Measurements from ENCODE around the gene ACVR2A.

DNA sequence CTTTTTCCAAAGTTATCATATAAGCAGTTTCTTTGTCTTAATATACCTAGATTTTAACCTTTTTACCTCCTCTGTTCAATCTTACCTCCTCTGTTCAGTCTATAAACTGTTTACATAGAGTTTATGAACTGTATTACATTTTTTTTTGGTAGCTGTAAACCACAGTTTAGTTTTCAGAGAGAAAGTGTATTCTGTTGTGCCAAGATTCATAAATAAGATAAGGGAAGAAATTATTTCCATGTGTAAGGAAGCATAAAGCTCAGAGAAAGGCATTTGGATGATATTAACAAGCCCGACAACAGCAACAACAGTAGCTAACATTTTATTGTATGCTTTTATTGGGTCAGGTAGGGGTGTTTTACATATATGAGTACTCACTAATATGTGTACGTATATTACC lies 71.2 kb downstream of the ACVR2A start:
- no peak for TF ChIP-seq CTCF (IDR thresholded peaks at IDR 0.05)
- no peak for TF ChIP-seq POLR2A (IDR thresholded peaks at IDR 0.05)
